A549 (cell line): ENCODE measurements around the gene PLCB3. TPM values are rescaled to one million over a fixed set of nuclear protein-coding genes. Genes with fewer than 3 reads are reported as not detected.

Source experiments
- ATAC-seq, 2 experiments: fragments of 200-7000 bp in 1 of 2; fragments of >200 bp in 1 of 2; cut with Nextera tagmentation in 1 of 2; cut with Tn5 transposase in 1 of 2; 3 replicates each; pipeline versions ENCODE4 v1.8.0 to v1.9.1; 2018 to 2020; ENCODE audit warnings: mild to moderate bottlenecking in 1 of 2, moderate library complexity in 1 of 2
- CTCF ChIA-PET: fragments of 300-600 bp; sonication (Branson Sonifier 250); formaldehyde crosslinking; extraction: SDS; loops from one replicate; lab custom pipeline; 2021; ENCODE audit warnings: antibody characterized with exemption, inconsistent platforms; lab: Yijun Ruan, JAX
- POLR2A ChIA-PET: fragments of 350-600 bp; formaldehyde crosslinking; extraction: SDS; loops from one replicate; lab custom pipeline; 2021; ENCODE audit warnings: antibody characterized with exemption, inconsistent platforms; lab: Yijun Ruan, JAX
- DNase-seq, 2 experiments: peaks; one replicate each; pipeline versions ENCODE4 v3.0.0 to v3.0.0-alpha.2; 2011 to 2016; ENCODE audit warnings: low read depth in 1 of 2, low spot score in 1 of 2
- FAIRE-seq: peaks from 2 replicates; lab custom pipeline; 2011; peaks lifted over from hg19 to GRCh38; lab: Jason Lieb, UNC
- H3K27ac ChIP-seq, 2 experiments: fragments of >200 bp; sonication (Bioruptor Twin); formaldehyde crosslinking; 3 replicates each; pipeline ENCODE4 v1.5.1; 2016 to 2017
- H3K4me1 ChIP-seq: fragments of >200 bp; sonication (Bioruptor Twin); formaldehyde crosslinking; 3 replicates; pipeline ENCODE4 v1.6.1; 2016
- H3K4me2 ChIP-seq: fragments of >200 bp; sonication (Bioruptor Twin); formaldehyde crosslinking; 3 replicates; pipeline ENCODE4 v1.6.1; 2016
- H3K4me3 ChIP-seq: fragments of >200 bp; sonication (Bioruptor Twin); formaldehyde crosslinking; 3 replicates; pipeline ENCODE4 v1.5.1; 2016
- H3K9me3 ChIP-seq: fragments of >200 bp; sonication (Bioruptor Twin); formaldehyde crosslinking; 3 replicates; pipeline ENCODE4 v1.6.1; 2016
- BHLHE40 ChIP-seq: IDR thresholded peaks from 2 replicates; pipeline ENCODE4 v1.6.1; 2012; ENCODE audit warnings: low read depth, low read length, inconsistent platforms
- EHF ChIP-seq: fragments of 250-450 bp; sonication (Bioruptor Pico); IDR thresholded peaks from 2 replicates; pipeline ENCODE4 v1.5.0; 2020; ENCODE audit warnings: mild to moderate bottlenecking
- ELK1 ChIP-seq: fragments of 150-350 bp; IDR thresholded peaks from 2 replicates; pipeline ENCODE4 v1.6.1; 2014; ENCODE audit warnings: low read depth, mild to moderate bottlenecking, low read length
- FOSL2 ChIP-seq, 2 experiments: fragments of 450-650 bp in 1 of 2; fragments of >200 bp in 1 of 2; sonication (Bioruptor Twin) in 1 of 2; formaldehyde crosslinking; IDR thresholded peaks; 2 replicates each; pipeline versions ENCODE4 v1.5.0 to v1.6.1; 2016 to 2020; ENCODE audit warnings: mild to moderate bottlenecking in 1 of 2, moderate library complexity in 1 of 2
- FOXS1 ChIP-seq: fragments of 250-450 bp; sonication (Bioruptor Pico); IDR thresholded peaks from 2 replicates; pipeline ENCODE4 v1.5.0; 2020; ENCODE audit warnings: mild to moderate bottlenecking, moderate library complexity
- HDAC2 ChIP-seq: fragments of 200-600 bp; sonication (generic); IDR thresholded peaks from 2 replicates; pipeline ENCODE4 v1.6.1; 2016
- HEYL ChIP-seq: fragments of 250-450 bp; sonication (Bioruptor Pico); IDR thresholded peaks from 2 replicates; pipeline ENCODE4 v1.8.0; 2021; ENCODE audit warnings: mild to moderate bottlenecking, moderate library complexity
- HOXA7 ChIP-seq: fragments of 250-450 bp; sonication (Bioruptor Pico); IDR thresholded peaks from 2 replicates; pipeline ENCODE4 v1.5.0; 2020; ENCODE audit warnings: mild to moderate bottlenecking, moderate library complexity
- HOXB5 ChIP-seq: fragments of 250-450 bp; sonication (Bioruptor Pico); IDR thresholded peaks from 2 replicates; pipeline ENCODE4 v1.5.0; 2020; ENCODE audit warnings: mild to moderate bottlenecking, moderate library complexity
- NFE2L2 ChIP-seq: fragments of 150-350 bp; conservative IDR thresholded peaks from 2 replicates; pipeline ENCODE4 v1.6.1; 2014; ENCODE audit warnings: low read length
- PHF8 ChIP-seq: fragments of 200-600 bp; sonication (generic); IDR thresholded peaks from 2 replicates; pipeline ENCODE4 v1.6.1; 2016; ENCODE audit warnings: low read depth, mild to moderate bottlenecking, antibody characterized with exemption, moderate library complexity, borderline replicate concordance
- POLR2A ChIP-seq: IDR thresholded peaks from 2 replicates; pipeline ENCODE4 v1.6.1; 2012; ENCODE audit warnings: mild to moderate bottlenecking, low read length
- RARB ChIP-seq: fragments of 250-450 bp; sonication (Bioruptor Pico); IDR thresholded peaks from 2 replicates; pipeline ENCODE4 v1.8.0; 2021; ENCODE audit warnings: mild to moderate bottlenecking, moderate library complexity
- RFX5 ChIP-seq: fragments of 450-650 bp; IDR thresholded peaks from 2 replicates; pipeline ENCODE4 v1.7.1; 2014; ENCODE audit warnings: antibody characterized with exemption, mild to moderate bottlenecking, moderate library complexity
- SREBF2 ChIP-seq: fragments of 450-650 bp; IDR thresholded peaks from 2 replicates; pipeline ENCODE4 v1.6.1; 2014; ENCODE audit warnings: mild to moderate bottlenecking, moderate library complexity
- TFCP2L1 ChIP-seq: fragments of 250-450 bp; sonication (Bioruptor Pico); IDR thresholded peaks from 2 replicates; pipeline ENCODE4 v1.5.0; 2021; ENCODE audit warnings: mild to moderate bottlenecking
- ZSCAN20 ChIP-seq: fragments of 250-450 bp; sonication (Bioruptor Pico); IDR thresholded peaks from 2 replicates; pipeline ENCODE4 v1.8.0; 2022; ENCODE audit warnings: mild to moderate bottlenecking, moderate library complexity
- WGBS: methylation state at CpG from one replicate; pipeline ENCODE4 v1.1.6; 2017; ENCODE audit errors: missing lambda C conversion rate; 5-methylcytosine and 5-hydroxymethylcytosine counted together
- polyA plus RNA-seq, 4 experiments: library from polyadenylated mRNA; depleted of rRNA in 3 of 4; stranded (reverse); fragments of >200 nt; fragmentation: RNase III in 1 of 4; extraction: RNeasy Plus Mini Kit Qiagen cat#74134 plus additional on column Dnase treatment in 1 of 4; gene quantifications; 2 replicates in 3 of 4; 3 replicates in 1 of 4; pipeline ENCODE4 v1.2.3, GENCODE V29; 2011 to 2017
- TF ChIP-seq, protein P1 (sequence below): fragments of >200 bp; sonication (Bioruptor Twin); formaldehyde crosslinking; IDR thresholded peaks from 3 replicates; pipeline ENCODE4 v1.5.1; 2016
- TF ChIP-seq, protein P2 (sequence below): fragments of >200 bp; sonication (Bioruptor Twin); formaldehyde crosslinking; IDR thresholded peaks from 3 replicates; pipeline ENCODE4 v1.6.1; 2016
- TF ChIP-seq, protein P3 (sequence below): IDR thresholded peaks from 2 replicates; pipeline ENCODE4 v1.6.1; 2012

Gene PLCB3
- polyA plus RNA-seq, 2 of the 4 experiments (the other 2 are of a cell fraction): 8.8 to 21.2 TPM

GRCh38 chr11:64285885-64286800, 34.8 kb downstream of the PLCB3 start:
- H3K4me1 ChIP-seq: peaks cover 17% of the 10 kb centered on the region; the same call in 1 of the 3 replicates
- ChIA-PET POLR2A (interaction anchor here (1.0 to 5.8 kb wide), 5 partner anchors 15 to 101 kb away, joined by 4 to 49 read pairs (median 9); partner anchors contain the start of genes ESRRA, FKBP2 and STIP1), CTCF (interaction anchor here (0.6 to 20.5 kb wide), 10 partner anchors 9 to 109 kb away, joined by 3 to 448 read pairs (median 4); partner anchors contain the start of genes CATSPERZ, ESRRA, PLCB3 and STIP1)
- H3K9me3 ChIP-seq: no peaks in the 10 kb centered on the region
- DNase-seq: peak; percentile 56 to 65
- peak; percentile 33 to 49; a peak in 5 of 6 replicates for ATAC-seq
- peak overlapping the region; percentile 93 to 98 for H3K27ac ChIP-seq
- FAIRE-seq: no peak
- peak overlapping the region; percentile 86 for H3K4me2 ChIP-seq
- H3K4me3 ChIP-seq: peak overlapping the region; percentile 63
- TF ChIP-seq, protein P1, sequence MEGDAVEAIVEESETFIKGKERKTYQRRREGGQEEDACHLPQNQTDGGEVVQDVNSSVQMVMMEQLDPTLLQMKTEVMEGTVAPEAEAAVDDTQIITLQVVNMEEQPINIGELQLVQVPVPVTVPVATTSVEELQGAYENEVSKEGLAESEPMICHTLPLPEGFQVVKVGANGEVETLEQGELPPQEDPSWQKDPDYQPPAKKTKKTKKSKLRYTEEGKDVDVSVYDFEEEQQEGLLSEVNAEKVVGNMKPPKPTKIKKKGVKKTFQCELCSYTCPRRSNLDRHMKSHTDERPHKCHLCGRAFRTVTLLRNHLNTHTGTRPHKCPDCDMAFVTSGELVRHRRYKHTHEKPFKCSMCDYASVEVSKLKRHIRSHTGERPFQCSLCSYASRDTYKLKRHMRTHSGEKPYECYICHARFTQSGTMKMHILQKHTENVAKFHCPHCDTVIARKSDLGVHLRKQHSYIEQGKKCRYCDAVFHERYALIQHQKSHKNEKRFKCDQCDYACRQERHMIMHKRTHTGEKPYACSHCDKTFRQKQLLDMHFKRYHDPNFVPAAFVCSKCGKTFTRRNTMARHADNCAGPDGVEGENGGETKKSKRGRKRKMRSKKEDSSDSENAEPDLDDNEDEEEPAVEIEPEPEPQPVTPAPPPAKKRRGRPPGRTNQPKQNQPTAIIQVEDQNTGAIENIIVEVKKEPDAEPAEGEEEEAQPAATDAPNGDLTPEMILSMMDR: peak; percentile 6; the same call in 1 of the 3 replicates
- TF ChIP-seq HDAC2 (no peak), PHF8 (peak; percentile 3; the same call in 1 of the 2 replicates)
- TF ChIP-seq, protein P2, sequence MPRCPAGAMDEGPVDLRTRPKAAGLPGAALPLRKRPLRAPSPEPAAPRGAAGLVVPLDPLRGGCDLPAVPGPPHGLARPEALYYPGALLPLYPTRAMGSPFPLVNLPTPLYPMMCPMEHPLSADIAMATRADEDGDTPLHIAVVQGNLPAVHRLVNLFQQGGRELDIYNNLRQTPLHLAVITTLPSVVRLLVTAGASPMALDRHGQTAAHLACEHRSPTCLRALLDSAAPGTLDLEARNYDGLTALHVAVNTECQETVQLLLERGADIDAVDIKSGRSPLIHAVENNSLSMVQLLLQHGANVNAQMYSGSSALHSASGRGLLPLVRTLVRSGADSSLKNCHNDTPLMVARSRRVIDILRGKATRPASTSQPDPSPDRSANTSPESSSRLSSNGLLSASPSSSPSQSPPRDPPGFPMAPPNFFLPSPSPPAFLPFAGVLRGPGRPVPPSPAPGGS: 0 out of 3 replicates have a peak, but pooled peaks have one; percentile 10
- WGBS: 49% methylated on average over 17 of the region's 40 CpGs

- Histone ChIP-seq H3K27ac (peak overlapping the region in 1 of 2 experiments; percentile 98; a peak in 1 of 6 replicates), H3K4me3 (no peak overlapping the region), H3K9me3 (no peaks in the 10 kb centered on the region), H3K4me1 (peaks cover 17% of the 10 kb centered on the region; the same call in 1 of the 3 replicates), H3K4me2 (peak overlapping the region; percentile 86)
- ChIA-PET POLR2A (interaction anchor here (5.8 kb wide), 1 partner anchor 17 kb away, joined by 49 read pairs; no protein-coding TSS in a partner anchor), CTCF (interaction anchor here (0.6 to 20.5 kb wide), 9 partner anchors 8 to 109 kb away, joined by 3 to 448 read pairs (median 3); partner anchors contain the start of genes CATSPERZ, ESRRA and STIP1)
- no peak for TF ChIP-seq HDAC2
- TF ChIP-seq NFE2L2: no peak
- TF ChIP-seq, protein P3, sequence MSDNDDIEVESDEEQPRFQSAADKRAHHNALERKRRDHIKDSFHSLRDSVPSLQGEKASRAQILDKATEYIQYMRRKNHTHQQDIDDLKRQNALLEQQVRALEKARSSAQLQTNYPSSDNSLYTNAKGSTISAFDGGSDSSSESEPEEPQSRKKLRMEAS: no peak
- TF ChIP-seq HOXB5: no peak
- TF ChIP-seq BHLHE40: no peak
- TF ChIP-seq EHF: no peak
- no peak for TF ChIP-seq HOXA7
- no peak for TF ChIP-seq FOSL2 (IDR thresholded peaks at IDR 0.05)
- no peak for TF ChIP-seq FOSL2 (CRISPR knock-in tag; IDR thresholded peaks at IDR 0.05)
- no peak for TF ChIP-seq ZSCAN20
- TF ChIP-seq TFCP2L1: no peak
- no peak for TF ChIP-seq ELK1
- no peak for TF ChIP-seq RARB (CRISPR knock-in tag)
- TF ChIP-seq HEYL: no peak
- no peak for TF ChIP-seq RFX5
- no peak for TF ChIP-seq POLR2A
- no peak for TF ChIP-seq SREBF2
- TF ChIP-seq FOXS1: no peak
- 93% methylated on average over 7 of the region's 9 CpGs for WGBS
- ATAC-seq (no peak), FAIRE-seq (no peak), DNase-seq (no peak)
Observed at GRCh38 chr11:64286801-64287159, 35.5 kb downstream of the PLCB3 start.
